WTC11 (cell line): ENCODE measurements around the gene PYY. TPM values are rescaled to one million over a fixed set of nuclear protein-coding genes. Genes with fewer than 3 reads are reported as not detected.
A peak's percentile ranks its signal among the peaks of the same experiment; 100 is the strongest.

Experiments
- ATAC-seq: fragments of 200-7000 bp; cut with Tn5 transposase; 2 replicates; pipeline ENCODE4 v1.10.0; 2021; ENCODE audit warnings: mild to moderate bottlenecking, moderate library complexity
- CTCF ChIA-PET: fragments of 300-600 bp; sonication (Branson Sonifier 250); formaldehyde crosslinking; loops from one replicate; lab custom pipeline; 2021; ENCODE audit warnings: antibody characterized with exemption; lab: Charles Lee
- POLR2A ChIA-PET: fragments of 350-600 bp; sonication (Branson Sonifier 250); formaldehyde crosslinking; loops from one replicate; lab custom pipeline; 2021; ENCODE audit warnings: antibody characterized with exemption; lab: Charles Lee
- DNase-seq: peaks from one replicate; pipeline ENCODE4 v3.0.0; 2021; ENCODE audit warnings: low spot score
- H3K27ac Mint-ChIP-seq: 2 replicates; pipeline ENCODE4 v1.8.0; 2021; ENCODE audit warnings: mixed read lengths
- H3K27me3 Mint-ChIP-seq: 2 replicates; pipeline ENCODE4 v1.8.0; 2021; ENCODE audit warnings: low read depth, mild to moderate bottlenecking, moderate library complexity, mixed read lengths
- H3K36me3 Mint-ChIP-seq: 2 replicates; pipeline ENCODE4 v1.8.0; 2021; ENCODE audit warnings: mixed read lengths
- H3K4me1 Mint-ChIP-seq: 2 replicates; pipeline ENCODE4 v1.8.0; 2022; ENCODE audit warnings: mixed read lengths
- H3K4me3 Mint-ChIP-seq: 2 replicates; pipeline ENCODE4 v1.8.0; 2021; ENCODE audit warnings: mild to moderate bottlenecking, moderate library complexity, mixed read lengths
- H3K9me3 Mint-ChIP-seq: 2 replicates; pipeline ENCODE4 v1.8.0; 2021; ENCODE audit warnings: mixed read lengths
- ARID4B ChIP-seq: sonication (generic); formaldehyde crosslinking; IDR thresholded peaks from 2 replicates; pipeline ENCODE4 v1.8.0; 2023; ENCODE audit warnings: missing genetic modification reagents, mild to moderate bottlenecking, borderline replicate concordance
- ATF2 ChIP-seq: sonication (generic); formaldehyde crosslinking; IDR thresholded peaks from 2 replicates; pipeline ENCODE4 v1.8.1; 2022; ENCODE audit warnings: low read depth, missing genetic modification reagents, borderline replicate concordance
- E2F1 ChIP-seq: sonication (generic); formaldehyde crosslinking; IDR thresholded peaks from 2 replicates; pipeline ENCODE4 v1.8.0; 2022; ENCODE audit warnings: mild to moderate bottlenecking, missing genetic modification reagents
- E2F4 ChIP-seq: sonication (generic); formaldehyde crosslinking; IDR thresholded peaks from 2 replicates; pipeline ENCODE4 v1.8.1; 2022; ENCODE audit warnings: low read depth, mild to moderate bottlenecking, moderate library complexity, missing genetic modification reagents, borderline replicate concordance
- ELF4 ChIP-seq: sonication (generic); formaldehyde crosslinking; IDR thresholded peaks from 2 replicates; pipeline ENCODE4 v1.8.1; 2022; ENCODE audit warnings: low read depth, mild to moderate bottlenecking, moderate library complexity, missing genetic modification reagents
- FOXP4 ChIP-seq: sonication (generic); formaldehyde crosslinking; IDR thresholded peaks from 2 replicates; pipeline ENCODE4 v1.8.0; 2022; ENCODE audit warnings: mild to moderate bottlenecking, missing genetic modification reagents
- NFE2L1 ChIP-seq: sonication (generic); formaldehyde crosslinking; IDR thresholded peaks from 2 replicates; pipeline ENCODE4 v1.8.1; 2023; ENCODE audit warnings: missing genetic modification reagents
- NR2C2 ChIP-seq: sonication (generic); formaldehyde crosslinking; IDR thresholded peaks from 2 replicates; pipeline ENCODE4 v1.8.0; 2022; ENCODE audit warnings: mild to moderate bottlenecking, missing genetic modification reagents
- RELA ChIP-seq: sonication (generic); formaldehyde crosslinking; IDR thresholded peaks from 2 replicates; pipeline ENCODE4 v1.8.1; 2022; ENCODE audit warnings: missing genetic modification reagents, mild to moderate bottlenecking, borderline replicate concordance
- SMAD3 ChIP-seq: sonication (generic); formaldehyde crosslinking; IDR thresholded peaks from 2 replicates; pipeline ENCODE4 v1.8.0; 2022; ENCODE audit warnings: missing genetic modification reagents, mild to moderate bottlenecking, borderline replicate concordance
- TEAD4 ChIP-seq: sonication (generic); formaldehyde crosslinking; IDR thresholded peaks from 2 replicates; pipeline ENCODE4 v1.8.0; 2022; ENCODE audit warnings: mild to moderate bottlenecking, missing genetic modification reagents
- ZBTB21 ChIP-seq: sonication (generic); formaldehyde crosslinking; IDR thresholded peaks from 2 replicates; pipeline ENCODE4 v1.8.1; 2023; ENCODE audit warnings: mild to moderate bottlenecking, missing genetic modification reagents, borderline replicate concordance
- ZNF416 ChIP-seq: fragments of 250-450 bp; sonication (Bioruptor Pico); IDR thresholded peaks from 2 replicates; pipeline ENCODE4 v1.9.0; 2021; ENCODE audit warnings: mild to moderate bottlenecking, inconsistent platforms
- ZNF423 ChIP-seq: fragments of 250-450 bp; sonication (Bioruptor Pico); IDR thresholded peaks from 2 replicates; pipeline ENCODE4 v2.1.2; 2022; ENCODE audit warnings: mild to moderate bottlenecking, moderate library complexity
- ZSCAN18 ChIP-seq: fragments of 250-450 bp; sonication (Bioruptor Pico); IDR thresholded peaks from 2 replicates; pipeline ENCODE4 v2.1.2; 2022; ENCODE audit warnings: mild to moderate bottlenecking, moderate library complexity
- total RNA-seq: library from RNA; stranded (reverse); gene quantifications from 3 replicates; pipeline ENCODE4 v1.2.3, GENCODE V29; 2021

PYY gene
- total RNA-seq, 1 experiment from 2014 or later = 0.72 TPM

GRCh38 chr17:43907425-43907981, 46.2 kb downstream of the PYY start, which contains the start of gene MPP2:
MPP2 (minus strand) TSS chr17:43907536; CDS start chr17:43904460, 3,076 bp downstream.
- peak within 1 kb of the TSS; percentile 90 for H3K4me3 Mint-ChIP-seq
- peaks cover 26% of the 10 kb centered on the region for H3K4me1 Mint-ChIP-seq
- no peaks in the 10 kb centered on the region for H3K9me3 Mint-ChIP-seq
- H3K27me3 Mint-ChIP-seq = peaks cover 49% of the 10 kb centered on the region
- peak; percentile 88 for DNase-seq
- no peak for TF ChIP-seq RELA (CRISPR knock-in tag)
- no peak for TF ChIP-seq NFE2L1 (CRISPR knock-in tag)
- TF ChIP-seq FOXP4 = 0 out of 2 replicates have a peak, but pooled peaks have one; percentile 44
- TF ChIP-seq ATF2 (CRISPR knock-in tag) = no peak
- TF ChIP-seq ZNF423 (CRISPR knock-in tag) = peak; percentile 71
- 0 out of 2 replicates have a peak, but pooled peaks have one; percentile 12 for TF ChIP-seq ARID4B (CRISPR knock-in tag)
- TF ChIP-seq, all 79 proteins: peak for 3
- Mint-ChIP-seq H3K27ac (no peak within 1 kb of the TSS), H3K36me3 (no peaks in the 10 kb centered on the region)
- ATAC-seq = peak; percentile 16
- POLR2A ChIA-PET = interaction anchor here (1.2 kb wide), 1 partner anchor 265 kb away, joined by 3 read pairs; no protein-coding TSS in a partner anchor
- CTCF ChIA-PET = interaction anchor here (0.6 to 7.7 kb wide), 11 partner anchors 8 to 100 kb away, joined by 3 to 49 read pairs (median 7); partner anchors contain the start of gene PPY

- Mint-ChIP-seq H3K4me1 (peaks cover 30% of the 10 kb centered on the region), H3K9me3 (no peaks in the 10 kb centered on the region), H3K4me3 (peak overlapping the region; percentile 90), H3K27ac (no peak overlapping the region), H3K36me3 (no peaks in the 10 kb centered on the region), H3K27me3 (peaks cover 49% of the 10 kb centered on the region)
- TF ChIP-seq TEAD4 (CRISPR knock-in tag) (no peak), ELF4 (CRISPR knock-in tag) (no peak), E2F4 (CRISPR knock-in tag) (no peak), E2F1 (CRISPR knock-in tag) (no peak), SMAD3 (CRISPR knock-in tag) (no peak), ZSCAN18 (no peak), ZNF416 (no peak), NR2C2 (CRISPR knock-in tag) (no peak), ZBTB21 (CRISPR knock-in tag) (no peak)
- ATAC-seq (no peak), DNase-seq (peak; percentile 29)
- CTCF ChIA-PET = interaction anchor here (0.6 to 7.7 kb wide), 14 partner anchors 11 to 582 kb away, joined by 3 to 49 read pairs (median 6); partner anchors contain the start of genes CD300LG and PPY
- POLR2A ChIA-PET = no interaction called here
Measured at GRCh38 chr17:43906951-43907424, 46.8 kb downstream of the PYY start.
